Omental fat pad (tissue), 4 donors: Measurements from ENCODE around the gene VIT. TPM values are rescaled to one million over a fixed set of nuclear protein-coding genes. Genes with fewer than 3 reads are reported as not detected.

Source experiments
- ATAC-seq: fragments of 150-250 bp; one replicate; pipeline ENCODE4 v1.9.1; 2016; ENCODE audit warnings: mild to moderate bottlenecking, moderate library complexity; ENCODE audit not compliant: low FRiP score
- DNase-seq: peaks from one replicate; pipeline ENCODE4 v3.0.0-alpha.2; 2019; ENCODE audit warnings: low spot score
- CTCF ChIP-seq, 3 donors: fragments of 450-650 bp; IDR thresholded peaks; one replicate each; pipeline ENCODE4 v1.5.1; 2016 to 2017; ENCODE audit warnings: antibody characterized with exemption in 3 of 3, mild to moderate bottlenecking in 3 of 3, moderate library complexity in 2 of 3
- total RNA-seq, 4 donors: library from RNA; depleted of rRNA; stranded (reverse); fragments of >200 nt; gene quantifications; one replicate each; pipeline ENCODE4 v1.1.0, GENCODE V29; 2016

The VIT gene
- total RNA-seq, 4 donors from 2014 or later, result 10.2 to 36.4 (median 19.8) TPM

DNA sequence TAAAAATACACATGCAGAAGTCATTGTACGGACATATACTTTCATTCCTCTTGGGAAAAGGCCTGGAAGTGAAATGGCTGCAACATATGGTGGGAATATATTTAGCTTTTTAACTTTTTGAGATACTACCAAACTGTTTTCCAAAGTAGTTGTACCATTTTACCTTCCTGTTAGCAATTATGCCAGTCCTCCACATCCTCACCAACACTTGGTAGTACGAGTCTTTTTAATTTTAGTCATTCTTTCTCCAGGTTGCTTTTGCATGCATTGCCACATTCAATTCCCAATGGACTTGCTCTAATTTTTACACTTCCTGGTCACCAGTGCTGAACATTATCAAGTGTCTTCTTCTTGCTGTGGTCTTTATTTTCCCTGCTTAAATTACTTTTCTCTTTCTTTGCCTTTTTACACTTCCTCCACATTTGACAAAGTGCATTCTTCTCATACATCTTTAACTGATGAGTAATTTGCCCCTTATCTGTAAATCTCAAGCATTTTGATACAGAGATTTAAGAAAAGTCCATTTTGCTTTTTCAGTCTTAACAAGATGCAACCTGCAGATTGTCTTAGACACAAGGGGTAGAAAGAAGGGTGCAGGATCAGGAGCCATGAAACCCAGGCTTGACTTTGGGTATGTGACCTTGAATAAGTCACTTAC lies 14.5 kb downstream of the VIT start:
- no peak for DNase-seq
- TF ChIP-seq CTCF (IDR thresholded peaks at IDR 0.05), result no peak
- ATAC-seq, result no peak

DNA sequence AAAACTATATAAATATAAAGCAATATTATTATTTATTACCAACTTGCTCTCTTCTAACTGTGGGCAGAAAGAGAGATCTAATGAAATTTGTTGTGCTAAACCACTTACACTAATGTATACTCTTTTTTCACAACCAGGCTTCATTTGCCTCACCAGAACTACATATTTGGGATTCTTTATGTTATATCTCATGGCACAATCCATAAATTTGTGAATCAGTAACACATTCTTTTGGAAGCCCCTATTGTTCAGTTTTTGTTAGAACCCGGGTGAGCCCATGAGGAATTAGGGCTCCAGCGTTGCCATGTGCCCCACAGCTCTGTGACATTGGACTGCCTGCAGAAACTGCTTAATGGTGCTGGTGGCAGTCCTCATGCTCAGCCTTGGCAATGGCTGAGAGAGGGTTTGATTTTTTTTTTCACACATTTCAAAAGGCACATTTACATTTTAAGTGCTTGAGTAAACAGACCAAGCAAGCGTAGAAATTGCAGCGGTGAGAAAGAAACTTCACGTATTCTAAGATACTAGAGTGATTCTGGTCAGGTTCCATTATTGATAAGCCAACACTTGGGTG lies 15.3 kb downstream of the VIT start:
- ATAC-seq (no peak), DNase-seq (no peak)
- TF ChIP-seq CTCF (IDR thresholded peaks at IDR 0.05), result no peak

DNA sequence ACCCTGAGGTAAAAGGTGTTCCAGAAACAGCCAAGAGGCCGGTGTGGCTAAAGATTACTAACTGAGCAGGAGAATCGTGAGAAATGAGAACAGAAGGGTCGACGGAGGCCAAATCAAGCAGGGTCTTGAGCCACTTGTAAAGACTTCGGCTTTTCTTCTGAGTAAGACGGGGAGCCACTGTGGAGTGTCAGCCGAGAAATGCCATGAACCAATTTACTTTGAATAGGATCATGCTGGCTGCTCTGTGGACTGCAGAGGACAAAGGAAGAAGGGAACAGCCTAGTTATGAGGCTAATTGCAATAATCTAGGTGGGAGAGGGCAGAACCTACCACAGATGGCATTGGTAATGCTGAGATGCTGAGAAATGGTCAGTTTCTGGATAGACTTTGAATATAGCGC lies 16.8 kb downstream of the VIT start:
- ATAC-seq (no peak), DNase-seq (no peak)
- no peak for TF ChIP-seq CTCF (IDR thresholded peaks at IDR 0.05)

DNA sequence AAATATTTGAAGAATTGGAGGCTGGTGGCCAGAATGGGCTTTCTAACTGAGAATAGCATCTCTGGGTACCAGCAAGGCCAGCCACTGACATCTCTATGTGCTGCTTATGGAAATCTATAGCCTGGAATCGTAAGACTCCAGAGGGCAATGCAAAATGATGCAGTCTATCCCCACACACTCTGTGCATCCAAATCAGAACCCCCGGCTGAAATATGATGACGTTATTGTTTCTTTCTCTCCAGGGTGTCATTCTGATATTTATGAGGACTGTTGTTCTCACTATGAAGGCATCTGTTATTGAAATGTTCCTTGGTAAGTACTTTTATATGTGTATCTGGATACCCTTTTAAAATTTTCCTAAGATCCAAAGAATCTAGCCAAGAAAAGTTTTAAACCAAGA lies 19.6 kb downstream of the VIT start:
- ATAC-seq (no peak), DNase-seq (no peak)
- no peak for TF ChIP-seq CTCF (IDR thresholded peaks at IDR 0.05)

- DNase-seq, result no peak
- no peak for ATAC-seq
- TF ChIP-seq CTCF (IDR thresholded peaks at IDR 0.05), result no peak
Measured at GRCh38 chr2:36717603-36718266, 21.2 kb downstream of the VIT start.

GRCh38 chr2:36727550-36727949 lies 31.0 kb downstream of the VIT start:
- DNase-seq (no peak), ATAC-seq (no peak)
- no peak for TF ChIP-seq CTCF (IDR thresholded peaks at IDR 0.05)

GRCh38 chr2:36729067-36729466 lies 32.6 kb downstream of the VIT start:
- ATAC-seq (no peak), DNase-seq (no peak)
- no peak for TF ChIP-seq CTCF (IDR thresholded peaks at IDR 0.05)
